ENCODE results near the gene ZSWIM5. TPM values are rescaled to one million over a fixed set of nuclear protein-coding genes. Genes with fewer than 3 reads are reported as not detected.

The ZSWIM5 gene
- total RNA-seq, 4 donors from 2014 or later: 0.53 to 1.3 (median 0.81) TPM

DNA sequence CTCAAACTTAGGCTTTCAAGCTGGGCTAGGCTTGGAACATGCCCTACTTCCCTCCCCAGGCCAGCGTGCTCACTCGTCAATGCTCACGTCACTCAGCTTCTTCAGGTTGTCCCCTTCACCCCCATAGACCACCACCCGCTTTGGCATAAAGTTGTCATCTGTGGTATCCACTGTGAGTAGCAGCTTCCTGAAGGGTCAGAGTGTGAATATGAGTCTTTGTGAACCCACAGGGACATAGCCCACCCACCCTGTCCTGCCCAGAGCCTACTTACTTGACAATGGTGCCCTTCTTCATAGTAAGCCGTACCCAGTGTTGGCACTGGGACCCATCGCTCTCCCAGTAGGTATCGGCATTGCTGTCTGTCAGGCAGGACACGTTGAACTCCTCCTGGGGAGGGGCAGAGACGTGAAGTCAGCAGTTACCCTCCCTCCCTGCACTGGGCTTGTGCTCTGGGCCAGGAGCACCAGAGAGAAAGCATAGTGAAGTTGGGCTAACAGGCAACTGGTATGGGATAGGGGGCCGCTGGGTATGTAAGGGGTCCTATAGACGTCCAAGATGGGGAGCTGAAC, 197.0 kb downstream of the ZSWIM5 start:
- peaks cover 32 to 34% of the 10 kb centered on the region in 2 donors for H3K4me1 ChIP-seq
- peaks cover 0 to 62% of the 10 kb centered on the region in 2 donors for H3K36me3 ChIP-seq
- peak overlapping the region in 1 of 4 donors; percentile 91 for H3K27ac ChIP-seq
- H3K4me3 ChIP-seq: peak overlapping the region in 1 of 4 donors; percentile 75
- in situ Hi-C loops (cut with MboI; ENCODE audit: low sequenced_read_pairs in 4 of 4): loop anchor here in 2 of 4 donors (25.0 kb wide), 2 partner anchors 478 to 553 kb away; partner anchors contain the start of genes AKR1A1 (in 1 of the 2) and TESK2 (in 1 of the 2)
- H3K9me3 ChIP-seq: no peaks in the 10 kb centered on the region
- ATAC-seq (no peak), DNase-seq (no peak)
- no peaks in the 10 kb centered on the region for H3K27me3 ChIP-seq
- TF ChIP-seq, protein P1, sequence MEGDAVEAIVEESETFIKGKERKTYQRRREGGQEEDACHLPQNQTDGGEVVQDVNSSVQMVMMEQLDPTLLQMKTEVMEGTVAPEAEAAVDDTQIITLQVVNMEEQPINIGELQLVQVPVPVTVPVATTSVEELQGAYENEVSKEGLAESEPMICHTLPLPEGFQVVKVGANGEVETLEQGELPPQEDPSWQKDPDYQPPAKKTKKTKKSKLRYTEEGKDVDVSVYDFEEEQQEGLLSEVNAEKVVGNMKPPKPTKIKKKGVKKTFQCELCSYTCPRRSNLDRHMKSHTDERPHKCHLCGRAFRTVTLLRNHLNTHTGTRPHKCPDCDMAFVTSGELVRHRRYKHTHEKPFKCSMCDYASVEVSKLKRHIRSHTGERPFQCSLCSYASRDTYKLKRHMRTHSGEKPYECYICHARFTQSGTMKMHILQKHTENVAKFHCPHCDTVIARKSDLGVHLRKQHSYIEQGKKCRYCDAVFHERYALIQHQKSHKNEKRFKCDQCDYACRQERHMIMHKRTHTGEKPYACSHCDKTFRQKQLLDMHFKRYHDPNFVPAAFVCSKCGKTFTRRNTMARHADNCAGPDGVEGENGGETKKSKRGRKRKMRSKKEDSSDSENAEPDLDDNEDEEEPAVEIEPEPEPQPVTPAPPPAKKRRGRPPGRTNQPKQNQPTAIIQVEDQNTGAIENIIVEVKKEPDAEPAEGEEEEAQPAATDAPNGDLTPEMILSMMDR (IDR thresholded peaks at IDR 0.05 in 4 of 5, conservative IDR thresholded peaks at IDR 0.05 in 1 of 5): no peak
- no peak for TF ChIP-seq POLR2A (IDR thresholded peaks at IDR 0.05)
- intact Hi-C loops (cut with DNase I; ENCODE audit: low total_unique reads): no loop called here

DNA sequence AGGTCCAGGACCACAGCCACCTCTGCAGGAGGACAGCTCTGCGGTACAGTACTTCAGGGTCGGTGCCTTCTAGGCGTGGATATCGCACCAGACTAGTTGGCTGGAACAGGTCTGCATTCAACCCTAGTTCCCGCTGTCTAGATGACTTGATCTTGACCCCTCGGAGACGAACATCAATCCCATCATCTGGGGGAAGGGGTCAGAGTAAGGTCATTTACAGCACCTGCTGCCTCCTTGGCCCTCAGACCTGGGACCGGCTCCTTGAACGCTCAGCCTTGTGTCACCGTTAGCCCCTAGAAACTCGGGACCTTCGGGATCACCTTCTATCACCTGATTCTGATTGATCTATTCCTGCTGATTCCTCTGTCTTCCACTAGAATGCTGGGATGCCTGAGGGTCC, 197.9 kb downstream of the ZSWIM5 start:
- Histone ChIP-seq H3K36me3 (peaks cover 0 to 68% of the 10 kb centered on the region in 2 donors), H3K4me1 (peaks cover 29 to 33% of the 10 kb centered on the region in 2 donors), H3K4me3 (no peak overlapping the region), H3K9me3 (no peaks in the 10 kb centered on the region), H3K27ac (no peak overlapping the region), H3K27me3 (no peaks in the 10 kb centered on the region)
- ATAC-seq (no peak), DNase-seq (no peak)
- in situ Hi-C loops (cut with MboI; ENCODE audit: low sequenced_read_pairs in 4 of 4): loop anchor here in 2 of 4 donors (25.0 kb wide), 2 partner anchors 479 to 554 kb away; partner anchors contain the start of genes AKR1A1 (in 1 of the 2) and TESK2 (in 1 of the 2)
- intact Hi-C loops (cut with DNase I; ENCODE audit: low total_unique reads): no loop called here
- no peak for TF ChIP-seq POLR2A (IDR thresholded peaks at IDR 0.05)
- TF ChIP-seq, protein P1 (IDR thresholded peaks at IDR 0.05 in 4 of 5, conservative IDR thresholded peaks at IDR 0.05 in 1 of 5): no peak

DNA sequence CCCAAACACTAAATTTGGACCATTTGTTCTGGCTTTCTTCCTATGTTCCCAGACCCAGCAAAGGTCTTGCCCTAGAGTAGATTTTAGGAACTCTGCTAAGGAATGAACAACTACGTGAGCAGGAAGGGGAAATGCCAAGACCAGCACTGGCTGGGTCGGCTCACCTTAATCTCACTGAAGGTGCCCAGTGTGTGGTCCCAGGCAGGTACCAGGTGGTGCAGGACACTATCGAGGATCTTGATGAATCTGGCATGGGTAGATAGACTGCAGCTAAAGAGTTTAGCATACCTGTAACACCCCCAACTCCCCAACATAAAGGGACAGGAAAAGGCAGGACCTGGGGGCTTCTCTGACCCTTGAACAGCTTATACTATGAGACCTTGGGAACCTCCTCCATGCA, 198.3 kb downstream of the ZSWIM5 start:
- no peak overlapping the region for H3K4me3 ChIP-seq
- DNase-seq (no peak), ATAC-seq (no peak)
- no peaks in the 10 kb centered on the region for H3K27me3 ChIP-seq
- H3K27ac ChIP-seq: no peak overlapping the region
- no peaks in the 10 kb centered on the region for H3K9me3 ChIP-seq
- no peak for TF ChIP-seq POLR2A (IDR thresholded peaks at IDR 0.05)
- TF ChIP-seq, protein P1 (IDR thresholded peaks at IDR 0.05 in 4 of 5, conservative IDR thresholded peaks at IDR 0.05 in 1 of 5): no peak
- H3K36me3 ChIP-seq: peaks cover 0 to 68% of the 10 kb centered on the region in 2 donors
- in situ Hi-C loops (cut with MboI; ENCODE audit: low sequenced_read_pairs in 4 of 4) (loop anchor here in 2 of 4 donors (25.0 kb wide), 2 partner anchors 479 to 554 kb away; partner anchors contain the start of genes AKR1A1 (in 1 of the 2) and TESK2 (in 1 of the 2)), intact Hi-C loops (cut with DNase I; ENCODE audit: low total_unique reads) (no loop called here)
- peaks cover 28 to 31% of the 10 kb centered on the region in 2 donors for H3K4me1 ChIP-seq

DNA sequence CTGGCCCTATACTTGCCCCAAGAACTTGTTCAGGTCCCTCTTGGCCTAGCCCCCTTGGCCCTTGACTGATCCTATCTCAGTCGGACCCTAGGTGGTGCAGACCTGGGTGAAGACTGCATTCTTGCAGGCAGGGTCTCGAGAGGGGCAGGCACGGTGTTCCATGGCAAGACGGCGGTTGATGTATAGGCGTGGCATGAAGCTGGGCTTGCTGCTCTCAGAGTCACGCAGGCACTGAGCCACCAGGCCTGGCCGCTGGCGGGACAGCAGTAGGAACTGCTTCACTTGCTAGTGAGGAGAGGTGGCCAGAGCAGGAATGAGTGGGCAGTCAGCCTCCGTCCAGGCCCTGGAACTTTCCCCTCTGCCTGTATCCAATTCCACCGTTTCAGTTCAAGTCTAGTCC, 199.1 kb downstream of the ZSWIM5 start:
- Histone ChIP-seq H3K27ac (no peak overlapping the region), H3K4me3 (no peak overlapping the region), H3K27me3 (no peaks in the 10 kb centered on the region), H3K9me3 (no peaks in the 10 kb centered on the region), H3K36me3 (peaks cover 0 to 74% of the 10 kb centered on the region in 2 donors), H3K4me1 (peaks cover 20 to 23% of the 10 kb centered on the region in 2 donors)
- intact Hi-C loops (cut with DNase I; ENCODE audit: low total_unique reads): no loop called here
- TF ChIP-seq, protein P1 (IDR thresholded peaks at IDR 0.05 in 4 of 5, conservative IDR thresholded peaks at IDR 0.05 in 1 of 5): no peak
- no peak for TF ChIP-seq POLR2A (IDR thresholded peaks at IDR 0.05)
- DNase-seq (no peak), ATAC-seq (no peak)
- in situ Hi-C loops (cut with MboI; ENCODE audit: low sequenced_read_pairs in 4 of 4): loop anchor here in 2 of 4 donors (25.0 kb wide), 2 partner anchors 480 to 555 kb away; partner anchors contain the start of genes AKR1A1 (in 1 of the 2) and TESK2 (in 1 of the 2)

Measured in gastrocnemius medialis (tissue), 4 donors.